SK-N-SH (cell line): ENCODE data around the gene RPH3AL. TPM values are rescaled to one million over a fixed set of nuclear protein-coding genes. Genes with fewer than 3 reads are reported as not detected.

Experiments used
- CTCF ChIA-PET: fragments of 300-600, 350-600 bp; formaldehyde crosslinking; extraction: SDS; loops from one replicate; lab custom pipeline; 2021; lab: Yijun Ruan, JAX
- POLR2A ChIA-PET: fragments of 350-600 bp; sonication (Branson Sonifier 250); formaldehyde crosslinking; extraction: SDS; loops from one replicate; lab custom pipeline; 2020; ENCODE audit warnings: antibody characterized with exemption, inconsistent platforms; lab: Yijun Ruan, JAX
- DNase-seq: peaks from one replicate; pipeline ENCODE4 v3.0.0; 2012
- H2AFZ ChIP-seq: fragments of 200-600 bp; sonication (generic); 2 replicates; pipeline ENCODE4 v1.8.1; 2016; ENCODE audit warnings: antibody characterized with exemption, mild to moderate bottlenecking, low read depth
- H3F3A ChIP-seq: fragments of 200-600 bp; sonication (generic); replicated peaks from 2 replicates; pipeline ENCODE3; 2016; ENCODE audit warnings: antibody characterized with exemption, mild to moderate bottlenecking; ENCODE audit not compliant: insufficient read depth
- H3K27ac ChIP-seq, 2 experiments: fragments of 200-500 bp in 1 of 2; fragments of 200-600 bp in 1 of 2; sonication (Bioruptor generic) in 1 of 2; sonication (generic), shearing (Covaris generic) in 1 of 2; 2 replicates each; pipeline versions ENCODE4 v1.5.1 to v1.6.1; 2014 to 2016; ENCODE audit warnings: low read depth in 2 of 2, inconsistent platforms in 1 of 2, low read length in 1 of 2, mild to moderate bottlenecking in 1 of 2, mixed read lengths in 1 of 2
- H3K27me3 ChIP-seq: fragments of 200-600 bp; sonication (generic), shearing (Covaris generic); 2 replicates; pipeline ENCODE4 v1.6.1; 2016; ENCODE audit warnings: mixed run types; ENCODE audit not compliant: insufficient read depth
- H3K36me3 ChIP-seq, 2 experiments: fragments of 200-500 bp in 1 of 2; fragments of 200-600 bp in 1 of 2; sonication (Bioruptor generic) in 1 of 2; sonication (generic) in 1 of 2; replicated peaks in 1 of 2; 2 replicates each; pipeline versions ENCODE3 to v1.5.1; 2014 to 2016; ENCODE audit warnings: low read length in 1 of 2, mild to moderate bottlenecking in 1 of 2; ENCODE audit not compliant: insufficient read depth in 2 of 2, control insufficient read depth in 1 of 2
- H3K4me1 ChIP-seq, 2 experiments: fragments of 200-500 bp in 1 of 2; fragments of 200-600 bp in 1 of 2; sonication (Bioruptor generic) in 1 of 2; sonication (generic), shearing (Covaris generic) in 1 of 2; 2 replicates each; pipeline versions ENCODE4 v1.5.1 to v1.6.1; 2014 to 2016; ENCODE audit warnings: low read depth in 1 of 2, low read length in 1 of 2, mixed run types in 1 of 2; ENCODE audit not compliant: insufficient read depth in 2 of 2, control insufficient read depth in 1 of 2
- H3K4me2 ChIP-seq: fragments of 200-600 bp; sonication (generic), shearing (Covaris generic); 2 replicates; pipeline ENCODE4 v1.6.1; 2017; ENCODE audit warnings: mixed run types
- H3K4me3 ChIP-seq, 2 experiments: fragments of 200-500 bp in 1 of 2; fragments of 200-600 bp in 1 of 2; sonication (Bioruptor generic) in 1 of 2; sonication (generic), shearing (Covaris generic) in 1 of 2; 2 replicates each; pipeline versions ENCODE4 v1.5.1 to v1.8.1; 2014 to 2016; ENCODE audit warnings: low read depth in 2 of 2, inconsistent platforms in 1 of 2, low read length in 1 of 2, mild to moderate bottlenecking in 1 of 2, mixed read lengths in 1 of 2, moderate library complexity in 1 of 2
- H3K79me2 ChIP-seq: fragments of 200-600 bp; sonication (generic); 2 replicates; pipeline ENCODE4 v1.8.1; 2017; ENCODE audit warnings: mild to moderate bottlenecking; ENCODE audit not compliant: insufficient read depth
- H3K9ac ChIP-seq: fragments of 200-600 bp; sonication (generic); 2 replicates; pipeline ENCODE4 v1.6.1; 2017; ENCODE audit warnings: mixed run types
- H3K9me2 ChIP-seq: fragments of 200-600 bp; sonication (generic); 2 replicates; pipeline ENCODE4 v1.6.1; 2017; ENCODE audit warnings: mixed run types
- H3K9me3 ChIP-seq: fragments of 200-600 bp; sonication (generic); 2 replicates; pipeline ENCODE4 v1.6.1; 2017; ENCODE audit warnings: mixed run types, mild to moderate bottlenecking, moderate library complexity
- H4K20me1 ChIP-seq: fragments of 200-600 bp; sonication (generic); 2 replicates; pipeline ENCODE4 v1.6.1; 2017; ENCODE audit warnings: mild to moderate bottlenecking, mixed run types; ENCODE audit not compliant: insufficient read depth
- CHD2 ChIP-seq: fragments of 150-350 bp; IDR thresholded peaks from 2 replicates; pipeline ENCODE4 v1.6.1; 2018; ENCODE audit warnings: low read length; ENCODE audit not compliant: partially characterized antibody
- EP300 ChIP-seq, 2 experiments: IDR thresholded peaks; 2 replicates each; pipeline versions ENCODE4 v1.4.0 to v1.6.1; 2012; ENCODE audit warnings: borderline replicate concordance in 1 of 2, low read depth in 1 of 2, low read length in 1 of 2
- EZH2phosphoT487 ChIP-seq: fragments of 200-600 bp; sonication (generic); IDR thresholded peaks from 2 replicates; pipeline ENCODE4 v1.6.1; 2017; ENCODE audit warnings: low read depth, mixed run types, mild to moderate bottlenecking, antibody characterized with exemption, moderate library complexity, borderline replicate concordance
- FOSL2 ChIP-seq: IDR thresholded peaks from 2 replicates; pipeline ENCODE4 v1.4.0; 2012; ENCODE audit warnings: low read depth, mild to moderate bottlenecking, moderate library complexity, borderline replicate concordance
- FOXJ3 ChIP-seq: sonication (generic); formaldehyde crosslinking; IDR thresholded peaks from 2 replicates; pipeline ENCODE4 v1.5.1; 2020; ENCODE audit warnings: mild to moderate bottlenecking, missing genetic modification reagents
- GABPA ChIP-seq: IDR thresholded peaks from 2 replicates; pipeline ENCODE4 v1.4.0; 2012; ENCODE audit warnings: low read depth, mild to moderate bottlenecking
- MEF2A ChIP-seq: IDR thresholded peaks from 2 replicates; pipeline ENCODE4 v1.4.0; 2012; ENCODE audit warnings: low read depth, borderline replicate concordance
- RAD21 ChIP-seq: IDR thresholded peaks from 2 replicates; pipeline ENCODE4 v1.6.1; 2012; ENCODE audit warnings: mild to moderate bottlenecking, low read length
- RCOR1 ChIP-seq: fragments of 150-350 bp; IDR thresholded peaks from 2 replicates; pipeline ENCODE4 v1.6.1; 2017; ENCODE audit warnings: antibody characterized with exemption, low read length
- SIN3A ChIP-seq: IDR thresholded peaks from 2 replicates; pipeline ENCODE4 v1.6.1; 2012; ENCODE audit warnings: low read depth, mild to moderate bottlenecking, low read length, moderate library complexity, borderline replicate concordance
- TAF1 ChIP-seq: IDR thresholded peaks from 2 replicates; pipeline ENCODE4 v1.6.1; 2012; ENCODE audit warnings: low read depth, mild to moderate bottlenecking, low read length, moderate library complexity, borderline replicate concordance
- WGBS: methylation state at CpG from one replicate; pipeline ENCODE4 v1.1.6; 2017; ENCODE audit warnings: low lambda C conversion rate; 5-methylcytosine and 5-hydroxymethylcytosine counted together
- polyA plus RNA-seq, 3 experiments: library from polyadenylated mRNA; depleted of rRNA; stranded (reverse); fragments of >200 nt; gene quantifications; 2 replicates each; pipeline ENCODE4 v1.2.3, GENCODE V29; 2012
- TF ChIP-seq, protein P1 (sequence below): IDR thresholded peaks from 2 replicates; pipeline ENCODE4 v1.4.0; 2012; ENCODE audit warnings: low read depth
- TF ChIP-seq, protein P2 (sequence below): IDR thresholded peaks from 2 replicates; pipeline ENCODE4 v1.6.1; 2012; ENCODE audit warnings: mild to moderate bottlenecking, low read depth, low read length, moderate library complexity
- TF ChIP-seq, protein P3 (sequence below): IDR thresholded peaks from 2 replicates; pipeline ENCODE4 v1.4.0; 2012; ENCODE audit warnings: low read depth, borderline replicate concordance
- TF ChIP-seq, protein P4 (sequence below): fragments of 150-350 bp; IDR thresholded peaks from 2 replicates; pipeline ENCODE4 v1.6.1; 2017; ENCODE audit warnings: antibody characterized with exemption, low read length, low read depth, borderline replicate concordance
- TF ChIP-seq, protein P5 (sequence below): fragments of 200-600 bp; sonication (generic); IDR thresholded peaks from 2 replicates; pipeline ENCODE4 v1.6.1; 2017; ENCODE audit warnings: antibody characterized with exemption, mild to moderate bottlenecking, moderate library complexity
- TF ChIP-seq, protein P6 (sequence below): IDR thresholded peaks from 2 replicates; pipeline ENCODE4 v1.4.0; 2012; ENCODE audit warnings: low read depth, borderline replicate concordance

The RPH3AL gene
- polyA plus RNA-seq, 1 of the 3 experiments (the other 2 are of a cell fraction) = 2.9 TPM

DNA sequence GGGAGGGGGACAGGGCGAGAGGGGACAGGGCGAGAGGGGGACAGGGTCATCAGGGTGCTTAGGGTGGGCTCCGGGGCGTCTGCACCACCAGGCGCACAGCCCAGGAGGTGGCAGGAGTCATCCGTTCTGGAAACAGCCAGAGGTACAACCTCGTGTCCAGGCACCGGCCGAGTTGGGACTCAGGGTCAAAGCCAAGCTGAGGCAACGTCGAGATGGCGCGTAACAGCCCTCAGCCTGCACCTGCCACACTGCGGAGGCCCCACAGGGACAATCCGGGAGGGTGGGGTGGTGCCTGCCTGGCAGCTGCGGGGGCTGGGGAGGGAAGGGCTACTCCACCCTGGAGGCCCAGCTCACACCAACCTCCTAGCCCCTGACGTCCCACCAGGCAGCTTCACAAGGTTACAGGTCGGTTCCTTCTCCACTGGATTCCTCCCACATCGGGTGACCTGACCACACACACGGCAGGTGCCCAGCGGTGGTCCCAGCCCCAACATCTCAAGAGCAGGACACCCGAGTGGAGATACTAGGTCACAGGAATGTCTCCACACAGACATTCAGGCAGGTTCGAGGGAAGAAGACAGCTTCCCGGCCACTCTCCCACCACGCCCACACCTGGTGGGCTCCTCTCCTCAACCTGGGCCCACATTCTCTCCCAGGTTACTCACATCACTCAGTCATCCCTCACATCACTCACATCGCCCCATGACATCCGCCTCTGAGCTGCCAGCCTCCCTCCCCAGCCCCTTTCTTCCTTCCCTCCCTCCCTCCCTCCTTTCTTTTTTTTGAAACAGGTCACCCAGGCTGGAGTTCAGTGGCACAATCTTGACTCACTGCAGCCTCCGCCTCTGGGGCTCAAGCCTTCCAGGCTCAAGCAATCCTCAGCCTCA, 47.3 kb downstream of the RPH3AL start (continued):
- TF ChIP-seq, protein P1, sequence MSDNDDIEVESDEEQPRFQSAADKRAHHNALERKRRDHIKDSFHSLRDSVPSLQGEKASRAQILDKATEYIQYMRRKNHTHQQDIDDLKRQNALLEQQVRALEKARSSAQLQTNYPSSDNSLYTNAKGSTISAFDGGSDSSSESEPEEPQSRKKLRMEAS = no peak
- TF ChIP-seq FOSL2 = no peak
- no peak for TF ChIP-seq RAD21
- no peak for TF ChIP-seq RCOR1
- TF ChIP-seq MEF2A = no peak
- TF ChIP-seq, protein P2, sequence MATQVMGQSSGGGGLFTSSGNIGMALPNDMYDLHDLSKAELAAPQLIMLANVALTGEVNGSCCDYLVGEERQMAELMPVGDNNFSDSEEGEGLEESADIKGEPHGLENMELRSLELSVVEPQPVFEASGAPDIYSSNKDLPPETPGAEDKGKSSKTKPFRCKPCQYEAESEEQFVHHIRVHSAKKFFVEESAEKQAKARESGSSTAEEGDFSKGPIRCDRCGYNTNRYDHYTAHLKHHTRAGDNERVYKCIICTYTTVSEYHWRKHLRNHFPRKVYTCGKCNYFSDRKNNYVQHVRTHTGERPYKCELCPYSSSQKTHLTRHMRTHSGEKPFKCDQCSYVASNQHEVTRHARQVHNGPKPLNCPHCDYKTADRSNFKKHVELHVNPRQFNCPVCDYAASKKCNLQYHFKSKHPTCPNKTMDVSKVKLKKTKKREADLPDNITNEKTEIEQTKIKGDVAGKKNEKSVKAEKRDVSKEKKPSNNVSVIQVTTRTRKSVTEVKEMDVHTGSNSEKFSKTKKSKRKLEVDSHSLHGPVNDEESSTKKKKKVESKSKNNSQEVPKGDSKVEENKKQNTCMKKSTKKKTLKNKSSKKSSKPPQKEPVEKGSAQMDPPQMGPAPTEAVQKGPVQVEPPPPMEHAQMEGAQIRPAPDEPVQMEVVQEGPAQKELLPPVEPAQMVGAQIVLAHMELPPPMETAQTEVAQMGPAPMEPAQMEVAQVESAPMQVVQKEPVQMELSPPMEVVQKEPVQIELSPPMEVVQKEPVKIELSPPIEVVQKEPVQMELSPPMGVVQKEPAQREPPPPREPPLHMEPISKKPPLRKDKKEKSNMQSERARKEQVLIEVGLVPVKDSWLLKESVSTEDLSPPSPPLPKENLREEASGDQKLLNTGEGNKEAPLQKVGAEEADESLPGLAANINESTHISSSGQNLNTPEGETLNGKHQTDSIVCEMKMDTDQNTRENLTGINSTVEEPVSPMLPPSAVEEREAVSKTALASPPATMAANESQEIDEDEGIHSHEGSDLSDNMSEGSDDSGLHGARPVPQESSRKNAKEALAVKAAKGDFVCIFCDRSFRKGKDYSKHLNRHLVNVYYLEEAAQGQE = no peak

DNA sequence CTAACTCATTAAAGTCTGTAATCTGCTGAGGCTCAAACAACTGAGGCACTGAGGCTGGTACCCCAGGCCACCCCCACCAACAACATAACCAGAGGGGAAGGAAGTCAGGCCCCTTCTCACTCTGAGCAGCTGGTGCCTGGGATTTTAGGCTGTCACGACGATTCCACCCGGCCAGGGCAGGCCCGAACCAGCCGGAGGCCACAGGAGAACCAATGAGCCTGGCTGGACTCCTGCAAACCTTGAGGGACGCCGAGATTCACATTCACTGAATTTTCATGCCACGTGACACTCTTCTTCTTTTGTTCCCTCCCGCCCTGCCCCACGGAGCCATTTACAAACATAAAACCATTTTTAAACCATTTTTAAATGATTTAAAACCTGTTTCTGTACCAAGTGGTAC, 48.1 kb downstream of the RPH3AL start:
- H3K36me3 ChIP-seq = no peaks in the 10 kb centered on the region
- H3F3A ChIP-seq = no peaks in the 10 kb centered on the region
- no peaks in the 10 kb centered on the region for H3K79me2 ChIP-seq
- 86% methylated on average over 8 of the region's 10 CpGs for WGBS
- no peak overlapping the region for H2AFZ ChIP-seq
- H3K4me2 ChIP-seq = no peak overlapping the region
- peaks cover 0 to 22% of the 10 kb centered on the region in 2 experiments; a peak in 1 of 4 replicates for H3K4me1 ChIP-seq
- H3K9me2 ChIP-seq = no peaks in the 10 kb centered on the region
- no peak overlapping the region for H3K4me3 ChIP-seq
- no peaks in the 10 kb centered on the region for H3K9me3 ChIP-seq
- DNase-seq = no peak
- TF ChIP-seq GABPA (no peak), TAF1 (no peak), EZH2phosphoT487 (no peak), CHD2 (no peak), RCOR1 (no peak), FOXJ3 (CRISPR knock-in tag) (no peak), EP300 (IDR thresholded peaks at IDR 0.05; ENCODE audit: borderline replicate concordance in 1 of 2, low read depth in 1 of 2, low read length in 1 of 2) (no peak), SIN3A (no peak)
- TF ChIP-seq, protein P3, sequence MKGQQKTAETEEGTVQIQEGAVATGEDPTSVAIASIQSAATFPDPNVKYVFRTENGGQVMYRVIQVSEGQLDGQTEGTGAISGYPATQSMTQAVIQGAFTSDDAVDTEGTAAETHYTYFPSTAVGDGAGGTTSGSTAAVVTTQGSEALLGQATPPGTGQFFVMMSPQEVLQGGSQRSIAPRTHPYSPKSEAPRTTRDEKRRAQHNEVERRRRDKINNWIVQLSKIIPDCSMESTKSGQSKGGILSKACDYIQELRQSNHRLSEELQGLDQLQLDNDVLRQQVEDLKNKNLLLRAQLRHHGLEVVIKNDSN = no peak
- TF ChIP-seq, protein P4, sequence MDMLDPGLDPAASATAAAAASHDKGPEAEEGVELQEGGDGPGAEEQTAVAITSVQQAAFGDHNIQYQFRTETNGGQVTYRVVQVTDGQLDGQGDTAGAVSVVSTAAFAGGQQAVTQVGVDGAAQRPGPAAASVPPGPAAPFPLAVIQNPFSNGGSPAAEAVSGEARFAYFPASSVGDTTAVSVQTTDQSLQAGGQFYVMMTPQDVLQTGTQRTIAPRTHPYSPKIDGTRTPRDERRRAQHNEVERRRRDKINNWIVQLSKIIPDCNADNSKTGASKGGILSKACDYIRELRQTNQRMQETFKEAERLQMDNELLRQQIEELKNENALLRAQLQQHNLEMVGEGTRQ = no peak
- TF ChIP-seq, protein P5, sequence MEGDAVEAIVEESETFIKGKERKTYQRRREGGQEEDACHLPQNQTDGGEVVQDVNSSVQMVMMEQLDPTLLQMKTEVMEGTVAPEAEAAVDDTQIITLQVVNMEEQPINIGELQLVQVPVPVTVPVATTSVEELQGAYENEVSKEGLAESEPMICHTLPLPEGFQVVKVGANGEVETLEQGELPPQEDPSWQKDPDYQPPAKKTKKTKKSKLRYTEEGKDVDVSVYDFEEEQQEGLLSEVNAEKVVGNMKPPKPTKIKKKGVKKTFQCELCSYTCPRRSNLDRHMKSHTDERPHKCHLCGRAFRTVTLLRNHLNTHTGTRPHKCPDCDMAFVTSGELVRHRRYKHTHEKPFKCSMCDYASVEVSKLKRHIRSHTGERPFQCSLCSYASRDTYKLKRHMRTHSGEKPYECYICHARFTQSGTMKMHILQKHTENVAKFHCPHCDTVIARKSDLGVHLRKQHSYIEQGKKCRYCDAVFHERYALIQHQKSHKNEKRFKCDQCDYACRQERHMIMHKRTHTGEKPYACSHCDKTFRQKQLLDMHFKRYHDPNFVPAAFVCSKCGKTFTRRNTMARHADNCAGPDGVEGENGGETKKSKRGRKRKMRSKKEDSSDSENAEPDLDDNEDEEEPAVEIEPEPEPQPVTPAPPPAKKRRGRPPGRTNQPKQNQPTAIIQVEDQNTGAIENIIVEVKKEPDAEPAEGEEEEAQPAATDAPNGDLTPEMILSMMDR = no peak
- TF ChIP-seq, protein P6, sequence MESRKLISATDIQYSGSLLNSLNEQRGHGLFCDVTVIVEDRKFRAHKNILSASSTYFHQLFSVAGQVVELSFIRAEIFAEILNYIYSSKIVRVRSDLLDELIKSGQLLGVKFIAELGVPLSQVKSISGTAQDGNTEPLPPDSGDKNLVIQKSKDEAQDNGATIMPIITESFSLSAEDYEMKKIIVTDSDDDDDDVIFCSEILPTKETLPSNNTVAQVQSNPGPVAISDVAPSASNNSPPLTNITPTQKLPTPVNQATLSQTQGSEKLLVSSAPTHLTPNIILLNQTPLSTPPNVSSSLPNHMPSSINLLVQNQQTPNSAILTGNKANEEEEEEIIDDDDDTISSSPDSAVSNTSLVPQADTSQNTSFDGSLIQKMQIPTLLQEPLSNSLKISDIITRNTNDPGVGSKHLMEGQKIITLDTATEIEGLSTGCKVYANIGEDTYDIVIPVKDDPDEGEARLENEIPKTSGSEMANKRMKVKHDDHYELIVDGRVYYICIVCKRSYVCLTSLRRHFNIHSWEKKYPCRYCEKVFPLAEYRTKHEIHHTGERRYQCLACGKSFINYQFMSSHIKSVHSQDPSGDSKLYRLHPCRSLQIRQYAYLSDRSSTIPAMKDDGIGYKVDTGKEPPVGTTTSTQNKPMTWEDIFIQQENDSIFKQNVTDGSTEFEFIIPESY = no peak
- H3K9ac ChIP-seq = no peak overlapping the region
- H4K20me1 ChIP-seq = no peaks in the 10 kb centered on the region
- CTCF ChIA-PET = no interaction called here
- H3K27me3 ChIP-seq = no peaks in the 10 kb centered on the region
- POLR2A ChIA-PET = no interaction called here
- no peak overlapping the region for H3K27ac ChIP-seq
